ENCODE data around the gene TSPAN31. TPM values are rescaled to one million over a fixed set of nuclear protein-coding genes. Genes with fewer than 3 reads are reported as not detected.

The TSPAN31 gene
- total RNA-seq, 1 donor from 2014 or later = 27.5 TPM

GRCh38 chr12:57732726-57733593, 11.9 kb upstream of the TSPAN31 start:
- no peak for DNase-seq
- ATAC-seq (ENCODE audit: poor library complexity) = no peak
- intact Hi-C loops (cut with DNase I) = no loop called here

GRCh38 chr12:57733928-57734327, 10.9 kb upstream of the TSPAN31 start:
- ATAC-seq (ENCODE audit: poor library complexity) (no peak), DNase-seq (no peak)
- intact Hi-C loops (cut with DNase I) = no loop called here

- no peak for DNase-seq
- ATAC-seq (ENCODE audit: poor library complexity) = no peak
- intact Hi-C loops (cut with DNase I) = no loop called here
Observed at GRCh38 chr12:57734591-57734990, 10.2 kb upstream of the TSPAN31 start.

GRCh38 chr12:57735198-57735855, 9.5 kb upstream of the TSPAN31 start:
- ATAC-seq (ENCODE audit: poor library complexity) (no peak), DNase-seq (no peak)
- intact Hi-C loops (cut with DNase I) = no loop called here

GRCh38 chr12:57735952-57736740, 8.7 kb upstream of the TSPAN31 start:
- intact Hi-C loops (cut with DNase I) = no loop called here
- DNase-seq (peak; percentile 50), ATAC-seq (ENCODE audit: poor library complexity) (peak; percentile 48)

GRCh38 chr12:57736741-57737466, 7.9 kb upstream of the TSPAN31 start:
- no peak for ATAC-seq (ENCODE audit: poor library complexity)
- DNase-seq = no peak
- intact Hi-C loops (cut with DNase I) = no loop called here

GRCh38 chr12:57737467-57738460, 7.1 kb upstream of the TSPAN31 start:
- intact Hi-C loops (cut with DNase I) = no loop called here
- ATAC-seq (ENCODE audit: poor library complexity) = peak; percentile 2
- DNase-seq = peak; percentile 43

GRCh38 chr12:57738661-57739237, 6.1 kb upstream of the TSPAN31 start, which contains the start of gene AGAP2:
Gene AGAP2, minus strand, starts transcription at chr12:57738742. Its CDS starts 496 bp downstream, at chr12:57738246.
- no peak for ATAC-seq (ENCODE audit: poor library complexity)
- peak; percentile 39 for DNase-seq
- intact Hi-C loops (cut with DNase I) = no loop called here

GRCh38 chr12:57739387-57739786, 5.5 kb upstream of the TSPAN31 start:
- intact Hi-C loops (cut with DNase I) = no loop called here
- ATAC-seq (ENCODE audit: poor library complexity) (no peak), DNase-seq (no peak)

GRCh38 chr12:57739914-57740538, 4.8 kb upstream of the TSPAN31 start:
- no peak for DNase-seq
- no peak for ATAC-seq (ENCODE audit: poor library complexity)
- intact Hi-C loops (cut with DNase I) = no loop called here

- no peak for ATAC-seq (ENCODE audit: poor library complexity)
Observed at GRCh38 chr12:57740656-57741412, 4.0 kb upstream of the TSPAN31 start.

GRCh38 chr12:57741413-57741789, 3.4 kb upstream of the TSPAN31 start:
- no peak for ATAC-seq (ENCODE audit: poor library complexity)
- no peak for DNase-seq
- intact Hi-C loops (cut with DNase I) = no loop called here

More at GRCh38 chr12:57740656-57741412, 4.0 kb upstream of the TSPAN31 start:
- intact Hi-C loops (cut with DNase I) = no loop called here
- DNase-seq = peak; percentile 56

- DNase-seq (peak; percentile 66), ATAC-seq (ENCODE audit: poor library complexity) (no peak)
- intact Hi-C loops (cut with DNase I) = no loop called here
Observed at GRCh38 chr12:57741844-57742738, 2.7 kb upstream of the TSPAN31 start.

- intact Hi-C loops (cut with DNase I) = no loop called here
- DNase-seq (no peak), ATAC-seq (ENCODE audit: poor library complexity) (no peak)
Observed at GRCh38 chr12:57743769-57744168, 1.1 kb upstream of the TSPAN31 start.

- intact Hi-C loops (cut with DNase I) = no loop called here
- DNase-seq (peak; percentile 82), ATAC-seq (ENCODE audit: poor library complexity) (peak; percentile 64)
Observed at GRCh38 chr12:57744194-57744776, 554 bp upstream of the TSPAN31 start.

Measured in Right ventricle myocardium superior (tissue), 1 donor.